ENCODE data around the gene TTC23. TPM values are rescaled to one million over a fixed set of nuclear protein-coding genes. Genes with fewer than 3 reads are reported as not detected.
A peak's percentile ranks its signal among the peaks of the same experiment; 100 is the strongest.

TTC23 gene
- total and polyA plus RNA-seq, 7 donors: 5.5 to 33.0 (median 19.9) TPM

DNA sequence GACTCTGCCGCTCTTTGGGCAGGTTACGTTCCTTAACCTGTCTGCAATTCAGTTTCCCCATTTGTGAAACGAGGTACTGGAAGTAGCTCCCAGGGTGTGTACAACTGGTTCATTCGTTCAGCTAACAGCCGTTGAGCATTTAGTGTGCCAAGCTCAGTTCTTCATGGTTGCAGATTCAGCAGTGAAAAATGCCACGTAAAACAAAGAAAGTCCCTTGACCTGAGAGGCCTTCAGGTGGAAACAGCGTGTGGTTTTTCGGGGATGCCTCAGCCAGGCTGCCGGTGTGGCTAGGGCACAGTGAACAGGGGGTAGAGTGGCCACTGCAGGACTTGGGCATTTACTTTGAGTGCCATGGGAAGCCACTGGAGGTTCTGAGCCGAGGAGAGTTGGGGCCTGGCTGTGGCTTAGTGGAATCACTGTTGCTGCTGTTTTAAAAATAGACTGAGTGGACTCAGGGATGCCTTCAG lies 139.8 kb downstream of the TTC23 start:
- H3K4me3 ChIP-seq: peak overlapping the region; percentile 81 to 87 (median 82)
- TF ChIP-seq CTCF (IDR thresholded peaks at IDR 0.05) (no peak), POLR2A (IDR thresholded peaks at IDR 0.05) (no peak), POLR2AphosphoS5 (IDR thresholded peaks at IDR 0.05) (peak in 3 of 4 donors; percentile 7 to 54 (median 51))
- H3K9me3 ChIP-seq: no peaks in the 10 kb centered on the region
- 81 to 86% methylated on average over 10 of the region's 10 CpGs for WGBS, 2 donors
- peak overlapping the region; percentile 90 to 100 (median 96) for H3K27ac ChIP-seq
- intact Hi-C loops (cut with DNase I): loop anchor here (5.0 kb wide), 1 partner anchor 33 kb away; no protein-coding TSS in a partner anchor
- peak; percentile 55 for DNase-seq
- peaks cover 0 to 64% (median 50%) of the 10 kb centered on the region in 4 donors for H3K4me1 ChIP-seq
- H3K27me3 ChIP-seq: no peaks in the 10 kb centered on the region
- peaks cover 3 to 57% (median 11%) of the 10 kb centered on the region in 4 donors for H3K36me3 ChIP-seq

DNA sequence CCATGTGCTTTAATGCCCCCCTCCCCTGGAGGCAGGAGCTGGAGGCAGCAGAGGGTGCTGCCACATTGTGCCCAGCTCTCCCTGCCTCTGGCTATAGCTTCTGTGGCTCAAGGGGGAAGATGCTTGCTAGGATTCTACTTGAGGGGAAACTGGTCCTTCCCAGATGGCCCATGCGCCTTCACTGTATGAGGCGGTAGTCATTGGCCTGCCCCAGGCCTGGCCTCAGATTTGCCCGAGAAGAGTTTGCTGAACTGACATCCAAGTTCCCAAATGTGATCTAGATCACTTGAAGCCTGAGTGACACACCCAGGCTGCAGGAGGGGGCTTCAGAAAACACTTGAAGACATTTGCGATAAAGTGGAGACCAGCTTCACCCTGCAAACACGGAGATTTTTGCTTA lies 140.4 kb downstream of the TTC23 start:
- no peaks in the 10 kb centered on the region for H3K9me3 ChIP-seq
- peak; percentile 70 for DNase-seq
- peak overlapping the region; percentile 81 to 87 (median 82) for H3K4me3 ChIP-seq
- H3K27me3 ChIP-seq: no peaks in the 10 kb centered on the region
- peak overlapping the region; percentile 90 to 100 (median 96) for H3K27ac ChIP-seq
- H3K36me3 ChIP-seq: peaks cover 3 to 51% (median 10%) of the 10 kb centered on the region in 4 donors
- H3K4me1 ChIP-seq: peaks cover 0 to 58% (median 44%) of the 10 kb centered on the region in 4 donors
- no peak for TF ChIP-seq POLR2A (IDR thresholded peaks at IDR 0.05)
- TF ChIP-seq POLR2AphosphoS5 (IDR thresholded peaks at IDR 0.05): peak in 1 of 4 donors; percentile 30
- TF ChIP-seq CTCF (IDR thresholded peaks at IDR 0.05): no peak
- intact Hi-C loops (cut with DNase I): loop anchor here (5.0 kb wide), 1 partner anchor 33 kb away; no protein-coding TSS in a partner anchor
- WGBS, 2 donors: 95% methylated on average over 5 of the region's 5 CpGs

- Histone ChIP-seq H3K4me1 (peaks cover 0 to 35% (median 20%) of the 10 kb centered on the region in 4 donors), H3K27ac (peak overlapping the region; percentile 90 to 100 (median 96)), H3K9me3 (no peaks in the 10 kb centered on the region), H3K27me3 (no peaks in the 10 kb centered on the region), H3K4me3 (peak overlapping the region; percentile 81 to 87 (median 82)), H3K36me3 (peaks cover 3 to 32% (median 6%) of the 10 kb centered on the region in 4 donors)
- DNase-seq: peak; percentile 93
- intact Hi-C loops (cut with DNase I): loop anchor here (2.0 to 5.0 kb wide), 2 partner anchors 36 to 68 kb away; no protein-coding TSS in a partner anchor
- TF ChIP-seq EP300 (IDR thresholded peaks at IDR 0.05): peak; percentile 96 to 98 (median 98)
- no peak for TF ChIP-seq CTCF (IDR thresholded peaks at IDR 0.05)
- peak in 1 of 2 donors; percentile 60 for TF ChIP-seq POLR2A (IDR thresholded peaks at IDR 0.05)
- peak; percentile 92 to 94 (median 94) for TF ChIP-seq POLR2AphosphoS5 (IDR thresholded peaks at IDR 0.05)
- WGBS, 2 donors: 36 to 41% methylated on average over 15 of the region's 15 CpGs
These were observed 142.8 kb downstream of the TTC23 start for GRCh38 chr15:99106417-99107220.

DNA sequence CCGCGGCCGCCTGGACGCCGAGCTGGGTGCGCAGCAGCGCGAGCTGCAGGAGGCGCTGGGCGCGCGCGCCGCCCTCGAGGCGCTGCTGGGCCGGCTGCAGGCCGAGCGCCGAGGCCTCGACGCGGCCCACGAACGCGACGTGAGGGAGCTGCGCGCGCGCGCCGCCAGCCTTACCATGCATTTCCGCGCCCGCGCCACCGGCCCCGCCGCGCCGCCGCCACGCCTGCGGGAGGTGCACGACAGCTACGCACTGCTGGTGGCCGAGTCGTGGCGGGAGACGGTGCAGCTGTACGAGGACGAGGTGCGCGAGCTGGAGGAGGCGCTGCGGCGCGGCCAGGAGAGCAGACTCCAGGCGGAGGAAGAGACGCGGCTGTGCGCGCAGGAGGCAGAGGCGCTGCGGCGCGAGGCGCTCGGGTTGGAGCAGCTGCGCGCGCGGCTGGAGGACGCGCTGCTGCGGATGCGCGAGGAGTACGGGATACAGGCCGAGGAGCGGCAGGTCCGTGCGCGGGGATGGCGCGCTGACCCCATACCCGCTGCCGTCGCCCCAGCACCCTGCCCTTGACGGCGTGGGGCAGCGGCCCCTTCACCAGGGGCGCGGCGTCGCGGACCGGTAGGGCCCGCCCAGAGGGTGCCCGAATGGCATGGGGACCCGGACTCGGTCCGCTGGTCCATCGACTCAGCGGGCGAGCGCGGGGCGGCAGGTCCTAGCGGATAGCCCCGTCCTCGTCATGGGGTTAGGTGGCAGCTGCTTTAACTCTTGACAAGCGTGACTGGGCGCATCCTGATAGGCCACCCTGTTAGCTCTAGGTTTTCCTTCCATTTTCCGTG lies 143.7 kb downstream of the TTC23 start:
- peaks cover 0 to 26% (median 13%) of the 10 kb centered on the region in 4 donors for H3K4me1 ChIP-seq
- peak; percentile 79 for DNase-seq
- H3K36me3 ChIP-seq: peaks cover 0 to 23% (median 5%) of the 10 kb centered on the region in 4 donors
- peak overlapping the region; percentile 81 to 87 (median 82) for H3K4me3 ChIP-seq
- intact Hi-C loops (cut with DNase I): loop anchor here (2.0 to 5.0 kb wide), 2 partner anchors 37 to 69 kb away; no protein-coding TSS in a partner anchor
- WGBS, 2 donors: 2 to 3% methylated on average over 116 of the region's 116 CpGs
- no peaks in the 10 kb centered on the region for H3K9me3 ChIP-seq
- TF ChIP-seq POLR2AphosphoS5 (IDR thresholded peaks at IDR 0.05) (peak in 3 of 4 donors; percentile 5 to 58 (median 53)), CTCF (IDR thresholded peaks at IDR 0.05) (no peak)
- no peaks in the 10 kb centered on the region for H3K27me3 ChIP-seq
- peak overlapping the region; percentile 90 to 100 (median 96) for H3K27ac ChIP-seq
